AG10803 (cell line): Measurements from ENCODE around the gene C11orf21.

Source experiments
- DNase-seq: peaks from one replicate; pipeline ENCODE4 v3.0.0; 2010; ENCODE audit warnings: low read depth
- H3K4me3 ChIP-seq: 2 replicates; pipeline ENCODE4 v1.5.1; 2011; ENCODE audit warnings: mild to moderate bottlenecking, low read length, control low read depth
- CTCF ChIP-seq: conservative IDR thresholded peaks from 2 replicates; pipeline ENCODE4 v1.5.1; 2011; ENCODE audit warnings: mild to moderate bottlenecking, low read length, control low read depth, inconsistent platforms

C11orf21 gene

GRCh38 chr11:2329551-2329950 is 27.8 kb upstream of the C11orf21 start:
- no peak for TF ChIP-seq CTCF
- no peak for DNase-seq

GRCh38 chr11:2328656-2329354 is 27.1 kb upstream of the C11orf21 start:
- H3K4me3 ChIP-seq = no peak overlapping the region
- DNase-seq = no peak

More at GRCh38 chr11:2329551-2329950, 27.8 kb upstream of the C11orf21 start:
- H3K4me3 ChIP-seq = no peak overlapping the region

GRCh38 chr11:2328021-2328420 is 26.3 kb upstream of the C11orf21 start:
- H3K4me3 ChIP-seq = no peak overlapping the region
- no peak for DNase-seq
- TF ChIP-seq CTCF = no peak

More at GRCh38 chr11:2328656-2329354, 27.1 kb upstream of the C11orf21 start:
- no peak for TF ChIP-seq CTCF

GRCh38 chr11:2327032-2327431 is 25.3 kb upstream of the C11orf21 start:
- DNase-seq = no peak
- H3K4me3 ChIP-seq = no peak overlapping the region
- no peak for TF ChIP-seq CTCF

- DNase-seq = peak; percentile 53
- no peak for TF ChIP-seq CTCF
- no peak overlapping the region for H3K4me3 ChIP-seq
Measured at GRCh38 chr11:2325719-2326118, 24.0 kb upstream of the C11orf21 start.

GRCh38 chr11:2325123-2325522 is 23.4 kb upstream of the C11orf21 start:
- no peak for DNase-seq
- no peak for TF ChIP-seq CTCF
- H3K4me3 ChIP-seq = no peak overlapping the region

GRCh38 chr11:2321311-2321683 is 19.6 kb upstream of the C11orf21 start:
- no peak for DNase-seq
- no peak overlapping the region for H3K4me3 ChIP-seq
- TF ChIP-seq CTCF = no peak
